Epidermal melanocyte (primary cell): ENCODE results near the gene HPCAL4.
A peak's percentile ranks its signal among the peaks of the same experiment; 100 is the strongest.

Source experiments
- DNase-seq: peaks from one replicate; pipeline ENCODE4 v3.0.0; 2011; ENCODE audit warnings: low spot score; ENCODE audit not compliant: insufficient read length

The HPCAL4 gene

GRCh38 chr1:39691383-39692151, at the start of gene HPCAL4:
HPCAL4 (minus strand) TSS chr1:39691433; CDS start chr1:39684603, 6,830 bp downstream.
- peak; percentile 46 for DNase-seq

- peak; percentile 85 for DNase-seq
Measured at GRCh38 chr1:39738622-39739366, 47.6 kb upstream of the HPCAL4 start, which contains the start of gene PPIE. PPIE (plus strand) TSS chr1:39738882; CDS start chr1:39738901, 19 bp downstream.

- DNase-seq, result no peak
Measured at GRCh38 chr1:39737546-39738169, 46.4 kb upstream of the HPCAL4 start.

DNA sequence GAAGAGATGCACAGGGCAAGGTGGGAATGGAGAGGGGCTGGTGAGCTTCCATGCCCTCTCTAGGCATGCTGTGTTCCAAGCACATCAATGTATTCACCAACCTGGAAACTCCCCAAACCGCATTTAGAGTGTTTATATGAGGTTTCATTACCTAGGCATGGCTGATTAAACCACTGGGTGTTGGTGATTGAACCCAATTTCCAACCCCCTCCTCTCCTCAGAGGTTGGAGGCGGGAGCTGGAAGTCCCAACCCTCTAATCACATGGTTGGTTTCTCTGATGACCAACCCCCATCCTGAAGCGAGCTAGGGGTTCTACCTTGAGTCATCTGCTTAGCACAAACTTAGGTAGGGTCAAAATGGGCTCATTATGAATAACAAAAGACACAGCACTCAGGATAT, 44.5 kb upstream of the HPCAL4 start:
- no peak for DNase-seq

DNA sequence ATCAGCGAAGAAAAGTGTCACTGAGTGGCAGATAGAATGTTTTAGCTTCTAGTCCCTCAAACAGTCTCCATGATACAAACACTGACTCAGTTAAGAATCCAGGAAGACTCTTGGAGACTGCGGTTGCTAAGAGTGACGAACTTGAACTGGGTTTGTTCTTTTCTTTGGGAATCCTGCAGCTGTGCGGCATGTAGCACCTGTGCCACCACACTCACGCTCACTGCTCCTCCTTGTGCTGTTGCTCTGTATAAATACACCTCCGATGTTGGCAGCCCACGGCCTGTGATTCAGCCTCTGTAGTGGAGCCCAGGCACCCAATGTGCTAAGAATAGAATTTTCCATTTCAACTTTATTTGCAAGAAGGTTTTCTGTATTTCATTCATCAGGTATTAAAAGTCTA, 41.9 kb upstream of the HPCAL4 start:
- no peak for DNase-seq

DNA sequence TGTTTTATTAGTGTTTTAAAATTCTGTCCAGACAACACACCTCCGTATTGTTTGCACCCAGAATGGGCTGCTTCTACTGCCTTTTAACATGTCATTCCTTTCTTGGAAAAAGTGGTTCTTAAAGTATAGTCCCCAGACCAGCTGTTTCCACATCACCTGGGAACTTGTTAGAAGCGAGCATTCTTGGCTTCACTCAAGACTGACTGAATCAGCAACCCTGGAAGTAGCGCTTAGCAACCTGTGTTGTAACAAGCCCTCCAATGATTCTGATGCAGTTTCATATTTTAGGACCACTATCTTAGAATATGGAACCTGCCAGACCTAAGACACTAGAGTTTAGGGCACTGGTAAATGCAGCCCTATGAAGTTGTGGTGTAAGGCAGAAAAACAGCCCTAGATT, 41.5 kb upstream of the HPCAL4 start:
- no peak for DNase-seq

DNA sequence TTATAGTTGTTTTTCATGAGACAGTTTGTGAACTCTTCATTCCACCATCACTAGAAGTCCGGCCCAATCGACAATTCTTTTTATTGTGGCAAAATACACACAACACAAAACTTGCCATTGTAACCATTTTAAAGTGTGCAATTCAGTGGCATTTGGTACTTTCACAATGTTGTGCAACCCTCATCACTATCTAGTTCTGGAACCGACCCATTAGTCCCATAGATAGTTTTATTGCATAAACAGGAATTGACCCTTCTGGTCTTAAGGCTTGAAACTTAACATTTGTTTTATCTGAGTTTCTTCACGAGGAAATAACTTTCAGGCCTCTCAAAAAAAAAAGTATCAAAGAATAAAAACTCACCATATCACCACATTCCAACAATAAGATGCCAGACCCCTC, 38.6 kb upstream of the HPCAL4 start:
- no peak for DNase-seq

DNA sequence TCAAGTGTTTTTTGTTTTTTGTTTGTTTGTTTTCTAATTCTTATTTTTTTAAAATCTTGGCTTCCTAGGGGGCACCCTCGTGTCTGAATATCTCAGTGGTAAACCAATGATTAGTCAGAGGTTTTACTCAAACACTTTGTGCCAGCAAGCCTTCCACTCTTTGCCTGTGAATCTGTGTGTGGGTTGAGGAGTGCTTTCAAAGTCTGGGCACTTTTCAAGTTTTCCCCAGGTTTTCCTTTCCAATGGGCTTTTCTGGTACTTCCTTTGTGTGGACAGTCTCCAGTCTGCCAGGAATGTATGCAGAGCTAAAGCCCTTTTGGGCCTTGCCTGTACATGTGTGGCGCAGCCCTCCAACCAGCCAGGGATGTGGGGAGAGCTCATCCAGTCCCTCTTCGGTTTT, 37.8 kb upstream of the HPCAL4 start:
- DNase-seq, result no peak

DNA sequence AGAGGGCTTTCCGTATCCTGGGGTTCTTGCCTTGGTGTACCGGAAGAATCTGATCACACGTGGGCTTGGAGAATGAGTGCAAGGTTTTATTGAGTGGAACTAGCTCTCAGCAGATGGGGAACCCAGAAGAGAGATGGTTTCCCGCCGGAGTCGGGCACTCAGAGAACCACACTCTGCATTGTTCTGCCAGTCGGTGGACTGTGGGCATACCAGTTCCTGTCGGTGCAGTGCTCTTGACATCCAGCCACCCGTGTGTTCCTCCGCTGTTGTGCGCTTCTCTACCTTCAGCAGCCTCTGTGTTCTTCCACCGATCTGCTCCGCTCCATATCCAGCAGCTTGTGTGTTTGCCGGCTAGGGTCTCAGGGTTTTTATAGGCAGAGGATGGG, 36.7 kb upstream of the HPCAL4 start:
- DNase-seq, result no peak

GRCh38 chr1:39727221-39727931, 36.1 kb upstream of the HPCAL4 start:
- DNase-seq, result no peak

DNA sequence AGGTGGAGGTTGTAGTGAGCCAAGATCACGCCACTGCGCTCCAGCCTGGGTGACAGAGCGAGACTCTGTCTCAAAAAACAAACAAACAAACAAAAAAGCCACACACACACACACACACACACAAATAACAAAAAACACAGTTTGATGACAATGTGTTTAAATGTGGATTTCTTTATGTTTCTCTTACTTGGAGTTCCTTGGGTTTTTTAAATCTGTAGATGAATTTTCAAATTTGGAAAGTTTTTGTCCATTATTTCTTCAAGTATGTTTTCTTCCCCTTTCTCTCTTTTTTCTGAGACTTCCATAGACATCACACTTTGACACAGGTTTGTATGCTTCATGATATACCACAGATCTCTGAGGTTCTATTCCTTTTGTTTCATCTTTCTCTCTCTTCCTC, 35.4 kb upstream of the HPCAL4 start:
- no peak for DNase-seq

GRCh38 chr1:39722495-39722894, 31.3 kb upstream of the HPCAL4 start:
- no peak for DNase-seq

GRCh38 chr1:39721664-39722063, 30.4 kb upstream of the HPCAL4 start:
- no peak for DNase-seq

- DNase-seq, result no peak
Measured at GRCh38 chr1:39720094-39720999, 29.1 kb upstream of the HPCAL4 start.

DNA sequence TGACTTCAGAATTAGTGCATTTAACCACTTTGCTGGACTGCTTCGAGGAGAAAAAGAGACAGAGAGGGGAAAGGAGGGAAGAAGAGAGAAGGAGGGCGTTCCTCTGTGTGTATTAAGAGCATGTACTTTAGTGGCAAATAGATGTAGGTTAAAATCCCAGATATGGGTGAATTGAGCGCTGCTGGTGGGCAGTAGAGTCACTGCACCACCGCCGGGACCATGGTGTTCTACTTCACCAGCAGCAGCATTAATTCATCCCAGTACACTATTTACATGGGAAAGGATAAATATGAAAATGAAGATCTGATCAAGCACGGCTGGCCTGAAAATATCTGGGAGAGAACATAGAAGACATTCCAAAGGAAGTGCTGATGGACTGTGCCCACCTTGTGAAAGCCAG, 26.6 kb upstream of the HPCAL4 start:
- DNase-seq, result no peak

GRCh38 chr1:39713557-39713956, 22.3 kb upstream of the HPCAL4 start:
- DNase-seq, result no peak

DNA sequence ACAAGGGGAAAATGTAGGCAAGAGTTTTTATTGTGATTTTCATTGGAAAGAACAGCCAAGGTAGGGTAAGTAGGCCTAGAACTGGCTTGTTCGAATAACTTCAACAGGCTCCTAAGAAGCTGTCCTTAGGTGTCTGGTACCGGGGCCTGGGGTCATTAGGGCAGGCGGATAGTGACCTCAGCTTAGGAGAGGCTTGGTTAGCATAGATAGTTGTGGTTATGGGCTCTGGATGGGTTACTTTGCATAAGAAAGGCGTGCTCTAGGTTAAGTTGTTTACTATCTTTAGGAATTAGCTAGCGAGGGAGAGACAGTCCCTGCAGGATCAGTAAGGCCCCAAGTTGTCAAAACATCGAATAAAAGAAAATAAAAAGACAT, 20.7 kb upstream of the HPCAL4 start:
- no peak for DNase-seq

DNA sequence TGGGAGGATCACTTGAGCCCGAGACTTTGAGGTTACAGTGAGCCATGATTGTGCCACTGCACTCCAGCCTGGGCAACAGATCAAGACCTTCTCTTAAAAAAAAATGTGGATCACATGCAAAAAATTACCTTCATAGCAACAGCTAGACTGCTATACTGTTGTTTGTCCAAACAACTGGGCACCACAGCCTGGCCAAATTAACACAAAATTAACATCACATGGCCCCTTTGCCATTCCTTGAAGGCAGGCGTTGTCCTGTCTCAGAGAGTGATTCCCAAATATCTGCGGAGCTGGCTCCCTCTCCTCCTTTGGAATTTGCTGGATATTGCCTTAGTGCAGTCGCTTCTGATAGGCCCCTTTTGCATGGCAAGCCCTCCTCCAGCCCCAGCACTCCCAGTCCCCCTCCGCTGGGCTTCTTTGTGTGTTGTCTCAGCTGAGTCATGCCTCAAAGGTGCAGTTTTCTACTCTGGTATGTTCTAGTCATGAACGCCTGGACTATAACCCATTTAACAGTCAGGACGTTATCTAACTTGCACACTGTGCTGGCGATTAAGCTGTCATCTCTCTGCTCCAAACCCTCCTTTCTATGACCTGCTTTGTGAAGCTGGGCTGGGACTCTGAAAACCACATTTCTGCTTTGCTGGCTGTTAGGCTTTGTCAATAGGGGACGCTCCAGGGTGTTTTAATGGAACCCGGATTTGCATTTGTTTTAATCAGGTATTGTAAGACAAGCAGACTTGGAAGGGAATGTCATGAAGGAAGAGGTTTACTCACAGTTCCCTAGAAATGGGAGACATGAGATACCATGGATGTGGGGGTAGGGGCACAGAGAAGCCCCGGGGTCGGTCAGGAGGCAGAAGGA, 20.1 kb upstream of the HPCAL4 start:
- DNase-seq, result no peak

DNA sequence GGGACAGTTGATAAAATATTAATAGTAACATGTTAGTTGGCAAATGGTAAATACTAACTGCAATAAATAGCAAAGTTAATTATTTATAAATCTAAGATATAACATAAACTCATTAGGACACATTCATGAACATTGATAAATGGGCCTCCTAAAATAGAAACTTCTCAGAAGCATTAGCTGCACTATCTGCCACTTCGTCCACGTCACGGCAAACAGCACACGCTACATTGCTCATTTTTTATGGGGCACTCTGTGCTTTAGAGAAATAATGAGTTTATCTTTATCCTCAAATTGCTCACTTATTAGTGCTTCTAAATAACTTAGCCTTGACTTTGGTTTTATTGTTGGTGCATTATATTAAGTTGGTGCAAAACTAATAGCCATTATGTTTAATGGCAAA, 16.3 kb upstream of the HPCAL4 start:
- DNase-seq, result no peak

GRCh38 chr1:39704757-39705156, 13.5 kb upstream of the HPCAL4 start:
- DNase-seq, result no peak
